Measurements from ENCODE around the gene PLS1.

DNA sequence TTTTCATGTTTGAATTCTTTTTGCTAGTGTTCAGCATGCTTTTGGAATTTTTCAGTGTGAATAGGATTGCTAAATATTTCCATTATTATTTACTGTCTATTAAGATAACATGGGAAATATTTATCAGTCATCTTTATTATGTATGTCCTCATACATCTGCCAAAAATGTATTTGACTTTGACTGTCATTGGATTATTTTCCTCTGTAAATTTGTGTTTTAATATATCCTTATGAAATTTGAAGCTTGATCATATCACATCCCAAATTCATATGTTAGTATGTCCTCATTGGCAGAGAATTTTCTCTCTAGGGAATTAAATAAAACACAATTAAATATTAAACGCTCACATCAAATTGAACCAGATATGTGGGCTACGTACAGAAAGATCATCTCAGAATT, 95.3 kb downstream of the PLS1 start:
- TF ChIP-seq, protein P1, sequence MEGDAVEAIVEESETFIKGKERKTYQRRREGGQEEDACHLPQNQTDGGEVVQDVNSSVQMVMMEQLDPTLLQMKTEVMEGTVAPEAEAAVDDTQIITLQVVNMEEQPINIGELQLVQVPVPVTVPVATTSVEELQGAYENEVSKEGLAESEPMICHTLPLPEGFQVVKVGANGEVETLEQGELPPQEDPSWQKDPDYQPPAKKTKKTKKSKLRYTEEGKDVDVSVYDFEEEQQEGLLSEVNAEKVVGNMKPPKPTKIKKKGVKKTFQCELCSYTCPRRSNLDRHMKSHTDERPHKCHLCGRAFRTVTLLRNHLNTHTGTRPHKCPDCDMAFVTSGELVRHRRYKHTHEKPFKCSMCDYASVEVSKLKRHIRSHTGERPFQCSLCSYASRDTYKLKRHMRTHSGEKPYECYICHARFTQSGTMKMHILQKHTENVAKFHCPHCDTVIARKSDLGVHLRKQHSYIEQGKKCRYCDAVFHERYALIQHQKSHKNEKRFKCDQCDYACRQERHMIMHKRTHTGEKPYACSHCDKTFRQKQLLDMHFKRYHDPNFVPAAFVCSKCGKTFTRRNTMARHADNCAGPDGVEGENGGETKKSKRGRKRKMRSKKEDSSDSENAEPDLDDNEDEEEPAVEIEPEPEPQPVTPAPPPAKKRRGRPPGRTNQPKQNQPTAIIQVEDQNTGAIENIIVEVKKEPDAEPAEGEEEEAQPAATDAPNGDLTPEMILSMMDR (IDR thresholded peaks at IDR 0.05) = no peak
- no peak for TF ChIP-seq EZH2 (IDR thresholded peaks at IDR 0.05)
- no peak for TF ChIP-seq EZH2phosphoT487 (IDR thresholded peaks at IDR 0.05)

Measured in neural progenitor cell (in vitro differentiated cells).